Posterior vena cava (tissue), 2 donors: Measurements from ENCODE around the gene FRRS1L. TPM values are rescaled to one million over a fixed set of nuclear protein-coding genes. Genes with fewer than 3 reads are reported as not detected.

ENCODE experiments used
- DNase-seq: peaks from one replicate; pipeline ENCODE4 v3.0.0-alpha.2; 2020; ENCODE audit warnings: low spot score
- intact Hi-C, 2 donors: fragments of 100-400 bp; cut with DNase I; formaldehyde crosslinking; loops; one replicate each; pipeline versions ENCODE4 v1.14.1 to v1.14.2; 2022 to 2023
- long read RNA-seq, 2 donors: library from polyadenylated mRNA; unstranded; transcript quantifications; one replicate each; pipeline ENCODE4 v2.0.0, GENCODE V29; 2020 to 2021
- total RNA-seq, 2 donors: library from RNA; stranded (reverse); fragmentation: NEBNext Ultra II Directional; extraction: Animal tissue kit (Norgen Biotek cat#: 25700); gene quantifications; one replicate each; pipeline ENCODE4 v1.2.1, GENCODE V29; 2021
- donor health status: DM: yes; HTN: yes; CAD: no.
- donor health status: DM: yes; HTN: yes; CAD: no.

Gene FRRS1L
- total RNA-seq: 1 to 10 TPM in 1 of 2 donors, under 1 TPM in 1; 0.97 to 2.6 TPM
- long read RNA-seq, donor 1, full-length matches to known transcripts: 1 of 3 reads
- long read RNA-seq, donor 1, partial matches to known transcripts: 1 of 3 reads
- long read RNA-seq, donor 1, other reads (novel, unspliced or antisense): 1 of 3 reads
- long read RNA-seq, donor 2: 0 reads

GRCh38 chr9:109166771-109167601, at the start of gene FRRS1L:
Gene FRRS1L (minus strand): TSS chr9:109167249. CDS start chr9:109167138, 111 bp downstream.
- DNase-seq: peak; percentile 64
- intact Hi-C loops: no loop called here

DNA sequence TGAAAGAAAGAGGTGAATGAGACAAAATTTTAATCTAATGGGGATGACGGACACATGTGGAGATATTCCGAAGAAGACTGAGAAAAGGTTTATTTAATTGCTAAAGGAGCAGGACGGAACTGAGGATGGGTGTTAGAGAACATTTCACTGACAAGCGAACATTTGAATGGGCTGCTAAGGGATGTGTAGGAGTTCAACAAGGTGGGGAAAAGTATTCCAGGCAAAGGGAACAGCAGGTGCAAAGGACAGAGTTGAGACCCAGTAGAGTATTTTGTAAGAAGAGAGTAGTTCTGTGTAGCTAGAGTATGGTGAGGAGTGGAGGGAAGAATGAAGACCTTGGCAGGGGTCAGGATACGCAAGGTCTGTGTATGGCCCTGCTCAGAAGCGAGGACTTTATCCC, 47.4 kb upstream of the FRRS1L start:
- intact Hi-C loops: no loop called here
- DNase-seq: no peak

DNA sequence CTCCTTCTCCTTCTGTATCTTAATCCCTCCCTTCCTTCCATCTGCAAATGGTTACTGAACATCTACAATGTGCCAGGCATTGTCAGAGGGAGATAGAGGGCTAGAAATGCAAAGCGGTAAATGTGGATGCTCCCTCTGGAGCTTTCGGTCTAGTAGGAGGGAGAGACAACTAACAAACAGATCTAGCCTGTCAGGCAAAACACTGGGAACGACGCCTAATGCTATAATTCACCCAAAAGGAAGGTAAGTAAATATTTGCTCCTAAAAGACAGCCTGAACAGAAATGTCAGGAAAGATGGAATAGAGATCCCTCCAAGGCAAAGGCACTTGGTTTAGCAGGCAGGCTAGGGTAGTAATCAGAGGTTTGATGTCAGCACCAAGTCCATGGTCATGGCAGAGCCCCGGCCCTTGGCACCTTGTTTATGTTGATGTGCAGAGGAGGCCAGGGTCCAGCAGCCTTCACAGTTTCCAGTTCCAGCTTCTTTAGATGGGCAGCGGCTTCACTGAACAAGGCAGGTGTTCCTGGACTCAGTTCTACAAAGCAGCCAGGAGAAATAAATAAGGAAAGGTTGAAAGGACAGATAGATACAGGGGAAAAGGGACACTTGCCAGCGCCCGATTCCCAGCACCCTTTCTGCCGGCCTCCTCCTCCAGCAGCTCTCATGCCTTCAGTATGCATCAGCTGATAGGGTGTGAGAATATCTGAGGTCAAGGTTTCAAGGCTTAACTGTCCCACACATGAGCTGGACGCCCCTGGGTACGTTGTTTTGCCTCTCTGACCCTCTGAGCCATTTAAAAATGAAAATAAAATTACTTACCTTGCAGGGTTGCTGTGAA, 46.5 kb upstream of the FRRS1L start:
- no peak for DNase-seq
- intact Hi-C loops: no loop called here

DNA sequence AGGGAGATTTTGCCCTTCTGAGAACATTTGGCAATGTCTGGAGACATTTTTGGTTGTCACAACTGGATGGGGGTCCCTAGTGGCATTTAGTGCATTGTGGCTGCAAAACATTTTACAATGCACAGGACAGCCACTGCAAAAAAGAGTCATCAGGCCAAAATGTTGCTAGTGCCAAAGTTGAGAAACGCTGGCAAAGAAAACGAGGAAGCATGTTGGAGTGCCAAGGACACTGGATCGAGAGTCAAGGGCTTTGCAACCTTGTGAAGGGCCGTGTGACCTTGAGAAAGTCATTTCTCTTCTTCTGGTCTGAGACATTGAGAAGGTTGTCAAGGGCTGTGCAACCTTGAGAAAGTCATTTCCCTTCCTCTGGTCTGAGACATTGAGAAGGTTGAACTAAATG, 45.7 kb upstream of the FRRS1L start:
- DNase-seq: no peak
- intact Hi-C loops: no loop called here

DNA sequence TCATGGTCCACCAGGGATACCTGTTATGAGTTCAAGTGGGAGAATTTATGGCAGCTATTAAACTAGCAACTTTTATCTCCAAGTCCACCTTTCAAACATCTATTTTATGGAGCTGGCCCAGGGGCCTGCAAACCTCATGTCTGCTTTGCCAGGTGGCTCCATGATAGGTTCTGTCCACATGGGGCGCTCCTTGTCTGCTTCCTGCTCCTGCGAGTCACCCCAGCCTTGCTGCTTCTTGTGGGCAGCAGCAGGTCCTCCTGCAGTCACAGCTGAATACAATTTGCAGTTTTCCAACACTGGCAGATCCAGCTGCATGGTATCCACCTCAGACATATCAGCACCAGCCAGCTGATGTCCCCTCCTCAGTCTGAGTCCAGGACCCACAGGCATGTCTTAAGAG, 39.6 kb upstream of the FRRS1L start:
- intact Hi-C loops: no loop called here
- no peak for DNase-seq

GRCh38 chr9:109205526-109205925, 38.5 kb upstream of the FRRS1L start:
- intact Hi-C loops: no loop called here

GRCh38 chr9:109203761-109204360, 36.8 kb upstream of the FRRS1L start:
- DNase-seq: no peak
- intact Hi-C loops: no loop called here

More at GRCh38 chr9:109205526-109205925, 38.5 kb upstream of the FRRS1L start:
- DNase-seq: no peak

DNA sequence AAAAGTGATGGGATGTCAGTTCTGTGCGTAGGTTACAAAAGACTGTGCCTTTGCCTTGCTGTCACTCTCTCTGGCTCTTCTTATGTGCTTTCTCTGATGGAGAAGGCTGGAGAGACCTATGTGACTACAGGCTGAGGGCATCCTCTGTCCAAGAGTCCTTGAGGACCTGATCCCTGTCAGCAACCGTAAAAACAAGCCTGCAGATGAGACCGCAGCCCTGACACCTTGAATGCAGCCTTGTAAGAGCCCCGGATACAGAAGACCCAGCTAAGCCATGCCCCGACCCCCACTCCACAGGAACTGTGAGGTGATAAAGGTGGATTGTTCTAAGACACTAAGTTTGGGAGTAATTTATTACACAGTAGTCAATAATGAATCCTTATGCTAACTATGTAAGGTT, 32.6 kb upstream of the FRRS1L start:
- intact Hi-C loops: loop anchor here in 1 of 2 donors (2.0 kb wide), 1 partner anchor 73 kb away; no protein-coding TSS in a partner anchor
- DNase-seq: no peak

DNA sequence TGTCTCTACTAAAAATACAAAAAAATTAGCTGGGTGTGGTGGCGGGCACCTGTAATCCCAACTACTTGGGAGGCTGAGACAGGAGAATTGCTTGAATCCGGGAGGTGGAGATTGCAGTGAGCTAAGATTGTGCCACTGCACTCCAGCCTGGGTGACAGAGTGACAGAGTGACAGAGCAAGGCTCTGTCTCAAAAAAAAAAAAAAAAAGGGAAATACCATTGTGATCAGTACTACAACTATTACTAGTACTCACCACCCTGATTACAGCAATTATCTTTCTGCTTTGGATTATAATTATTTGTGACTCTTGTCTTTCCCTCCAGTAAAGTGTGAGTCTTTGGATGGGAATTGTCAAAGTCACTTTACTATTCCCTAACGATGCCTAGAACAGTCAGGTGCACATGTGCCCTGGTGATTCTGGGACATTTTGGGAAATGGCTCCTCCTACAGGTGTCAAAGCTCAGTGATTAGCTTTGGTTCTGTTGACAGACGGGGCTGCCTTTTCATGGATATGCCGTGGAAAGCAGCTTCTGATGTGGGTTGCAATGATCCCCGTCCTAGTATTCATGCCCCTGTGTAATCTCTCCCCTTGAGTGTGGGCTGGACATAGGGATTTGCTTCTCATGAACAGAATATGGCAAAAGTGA, 31.8 kb upstream of the FRRS1L start:
- intact Hi-C loops: no loop called here
- DNase-seq: no peak

DNA sequence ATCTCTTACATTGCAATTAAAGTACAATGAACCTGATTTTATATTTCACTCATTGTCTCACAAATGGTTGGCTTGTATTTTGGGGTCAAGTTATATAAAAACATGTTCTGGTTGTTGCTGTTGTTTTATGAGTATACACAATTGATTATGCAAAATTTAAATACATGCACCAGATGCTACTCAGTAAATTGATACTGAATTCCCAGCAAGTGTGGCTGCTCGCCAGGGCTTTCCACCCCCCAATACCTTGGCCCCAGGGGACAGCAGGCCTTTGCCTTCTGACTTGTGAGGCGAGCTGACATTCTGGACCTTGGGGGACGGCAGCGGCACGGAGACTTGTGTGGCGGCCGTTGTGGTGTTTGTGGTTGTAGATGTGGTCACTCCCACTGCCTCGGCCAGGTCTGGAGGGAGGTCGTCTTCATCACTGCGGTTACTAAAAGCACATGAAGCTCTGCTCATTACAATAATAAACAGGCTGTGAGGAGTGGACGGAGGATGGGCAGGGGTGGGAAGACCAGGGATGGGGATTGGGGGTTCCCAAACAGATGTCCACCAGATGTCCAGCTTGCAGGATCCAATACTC, 27.0 kb upstream of the FRRS1L start:
- intact Hi-C loops: no loop called here
- no peak for DNase-seq

DNA sequence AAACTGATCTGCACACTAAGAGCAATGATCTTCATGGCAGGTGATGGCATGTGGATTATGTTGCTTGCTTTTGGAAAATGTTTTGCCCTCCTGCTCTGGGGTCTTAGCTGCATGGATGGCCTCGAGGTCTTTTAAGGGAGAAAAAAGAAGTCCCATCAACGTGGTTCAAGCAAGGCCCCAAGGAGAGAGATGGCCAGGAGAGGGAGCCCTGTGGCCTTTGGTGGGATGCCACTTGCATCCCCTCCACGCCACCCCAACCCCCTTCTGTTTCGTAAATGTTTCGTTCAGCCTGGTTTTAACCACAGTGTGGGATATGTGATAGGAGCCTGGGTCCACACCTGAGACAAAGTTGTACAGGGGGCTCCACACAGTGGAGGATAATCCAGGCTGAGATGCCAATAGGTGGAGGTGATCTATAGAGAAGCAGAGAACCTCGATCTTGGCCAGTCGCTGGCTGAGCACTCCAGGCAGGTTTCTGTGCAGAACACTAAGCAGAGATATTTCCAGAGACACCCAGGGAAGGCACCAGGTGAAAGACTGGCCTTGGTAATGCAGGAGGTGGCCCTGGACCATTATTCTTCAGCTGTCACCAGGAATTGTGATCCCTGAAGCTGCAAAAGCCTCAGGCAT, 25.8 kb upstream of the FRRS1L start:
- intact Hi-C loops: no loop called here
- DNase-seq: no peak

DNA sequence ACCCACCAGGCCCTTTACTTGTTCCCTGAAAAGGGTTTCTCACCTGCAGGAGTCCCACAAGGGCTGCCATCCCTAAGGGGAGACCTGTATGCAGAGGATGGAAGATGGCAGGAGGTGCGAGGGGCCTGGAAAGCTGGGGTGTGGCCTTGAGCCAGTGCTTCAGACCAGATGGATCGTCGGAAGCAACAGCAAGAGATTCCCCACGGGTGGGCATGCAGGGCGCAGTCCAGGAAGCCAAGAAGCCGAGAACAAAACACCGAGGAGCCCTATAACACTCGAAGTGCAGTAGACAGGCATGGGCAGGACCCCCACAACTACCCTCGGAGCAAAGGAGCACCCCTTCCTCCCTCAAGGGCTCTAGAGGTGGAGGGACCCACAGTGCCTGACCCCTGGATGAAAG, 24.7 kb upstream of the FRRS1L start:
- DNase-seq: no peak
- intact Hi-C loops: no loop called here

DNA sequence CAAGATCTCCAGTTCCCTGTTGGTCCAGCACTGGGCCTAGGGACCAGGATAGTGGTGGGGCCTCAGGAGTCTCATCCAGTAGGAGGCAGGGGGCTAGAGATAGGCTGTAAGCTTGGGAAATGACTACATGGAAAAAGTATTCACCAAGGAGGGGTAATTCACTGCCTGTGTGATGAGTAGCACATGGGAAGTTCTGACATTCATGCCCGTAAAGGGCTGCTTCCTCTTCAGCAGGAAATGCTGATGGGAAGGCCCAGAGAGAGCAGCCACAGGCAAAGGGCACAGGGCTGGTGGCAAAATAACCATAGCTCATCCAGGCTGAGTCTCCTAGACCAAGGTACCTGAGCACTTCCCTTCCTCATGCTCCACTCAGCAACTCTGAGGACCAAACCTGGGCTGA, 23.1 kb upstream of the FRRS1L start:
- intact Hi-C loops: no loop called here
- no peak for DNase-seq

DNA sequence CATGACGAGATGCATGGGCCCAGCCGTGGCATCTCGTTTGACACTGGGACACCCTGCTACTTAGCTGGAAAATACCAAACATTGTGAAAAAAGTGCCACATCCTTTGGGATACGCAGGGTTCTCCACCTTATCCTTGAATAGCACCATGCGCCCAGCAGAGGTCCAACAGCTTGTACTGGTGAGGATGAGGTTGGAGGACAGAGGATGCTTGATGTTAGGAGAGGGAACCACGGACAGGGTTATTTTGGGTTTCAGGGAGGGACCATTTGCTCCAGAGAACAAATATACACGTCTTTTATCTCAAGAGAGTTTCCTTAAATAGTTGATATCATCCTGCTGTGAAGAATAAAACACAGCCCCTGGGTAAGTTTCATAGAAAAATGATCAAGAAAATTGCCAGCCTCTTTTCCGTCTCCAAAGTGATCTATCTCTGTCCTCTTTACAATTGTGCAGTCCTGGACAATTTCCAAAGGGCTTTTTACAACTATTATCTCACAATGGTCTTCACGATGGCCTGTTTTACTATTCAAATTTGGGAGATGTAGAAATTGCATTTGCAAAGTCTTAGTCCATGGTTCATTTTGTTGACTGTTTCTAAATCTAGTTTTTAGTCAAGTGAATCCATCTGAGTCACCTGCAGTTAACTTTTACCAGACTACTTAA, 19.9 kb upstream of the FRRS1L start:
- intact Hi-C loops: no loop called here
- DNase-seq: no peak

- DNase-seq: no peak
- intact Hi-C loops: no loop called here
Observed at GRCh38 chr9:109182940-109183798, 16.1 kb upstream of the FRRS1L start.

DNA sequence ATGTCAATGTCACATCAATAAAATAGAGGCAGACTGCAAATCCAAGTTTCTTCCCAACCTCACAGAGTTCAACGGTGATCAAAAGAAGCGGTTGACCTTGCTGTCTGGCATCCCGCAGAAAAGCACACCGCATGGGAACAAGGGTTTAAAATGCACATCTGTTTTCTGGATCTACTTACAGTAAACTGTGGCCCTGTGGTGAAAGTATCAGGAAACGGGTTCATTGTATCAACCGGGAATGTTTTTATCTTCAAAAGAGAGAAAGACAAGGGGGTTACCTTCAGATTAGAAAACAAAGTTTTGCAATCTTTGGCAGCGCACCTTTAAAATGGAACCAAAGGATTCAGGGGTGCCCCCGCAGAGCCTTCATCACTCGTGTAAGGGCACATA, 15.5 kb upstream of the FRRS1L start:
- DNase-seq: no peak
- intact Hi-C loops: no loop called here

DNA sequence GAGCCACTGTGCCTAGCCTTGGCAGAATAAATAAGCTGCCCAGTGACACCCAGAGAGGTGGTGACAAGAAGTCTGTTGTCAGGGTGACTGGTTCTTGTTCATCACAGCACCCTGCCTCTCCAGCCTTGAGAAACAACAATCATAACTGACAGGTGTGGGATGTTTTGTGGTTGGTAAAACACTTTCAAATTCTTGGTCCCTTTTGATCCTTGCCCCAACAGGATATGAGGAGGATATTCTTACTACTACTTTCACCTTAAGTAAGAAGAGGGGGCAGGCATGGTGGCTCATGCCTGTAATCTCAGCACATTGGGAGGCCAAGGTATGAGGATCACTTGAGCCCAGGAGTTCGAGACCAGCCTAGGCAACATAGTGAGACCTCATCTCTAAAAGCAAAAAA, 14.2 kb upstream of the FRRS1L start:
- no peak for DNase-seq
- intact Hi-C loops: no loop called here
